Embryonic facial prominence (tissue), 1 donor: Measurements from ENCODE around the gene CEP85.
"Not testable (repeated sequence)": the region's sequence is repeated elsewhere in the genome, so short reads cannot be mapped to it uniquely, and the experiment has no call there.

ENCODE experiments used
- DNase-seq: peaks from one replicate; pipeline ENCODE4 v3.0.0-alpha.2; 2016; ENCODE audit errors: extremely low spot score

Gene CEP85

DNA sequence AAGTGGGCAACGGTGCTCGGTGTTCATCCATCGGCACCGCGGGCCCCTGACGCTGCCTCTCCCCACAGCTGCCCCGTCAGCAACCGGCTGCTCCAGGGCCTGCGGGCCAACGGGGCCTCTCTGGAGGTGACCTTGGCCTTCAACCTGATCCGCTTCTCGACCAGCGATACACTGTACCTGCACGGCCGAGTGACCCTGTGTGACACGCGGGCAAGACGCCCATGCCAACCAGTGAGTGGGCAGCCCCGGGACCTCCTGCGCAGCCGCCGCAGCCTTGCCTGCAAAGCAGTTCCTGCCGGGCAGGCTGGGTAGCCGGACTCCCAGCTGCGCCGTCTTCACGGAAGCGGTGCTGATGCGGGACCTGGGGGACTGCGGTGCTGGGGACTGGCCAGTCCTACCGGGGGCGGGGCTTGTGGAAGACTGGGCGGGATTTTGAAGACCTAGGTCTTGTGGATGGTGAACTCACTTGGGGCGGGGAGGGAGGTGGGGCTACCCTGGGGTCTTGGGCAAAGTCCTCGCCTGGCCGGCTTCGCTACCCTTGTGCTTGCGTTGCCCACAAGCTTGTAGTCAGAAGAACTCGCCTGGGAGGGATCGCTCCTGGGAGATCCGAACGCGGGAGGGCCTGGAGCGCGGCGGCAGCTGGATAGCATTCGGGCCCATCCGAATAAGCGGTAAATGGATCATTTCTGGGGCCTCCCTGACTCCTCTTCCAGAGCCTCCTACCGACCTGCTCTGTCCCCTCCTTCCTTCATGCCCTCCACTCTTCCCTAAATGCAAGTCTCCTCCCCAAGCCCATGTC is 8.8 kb upstream of the CEP85 start:
- no peak for DNase-seq

DNA sequence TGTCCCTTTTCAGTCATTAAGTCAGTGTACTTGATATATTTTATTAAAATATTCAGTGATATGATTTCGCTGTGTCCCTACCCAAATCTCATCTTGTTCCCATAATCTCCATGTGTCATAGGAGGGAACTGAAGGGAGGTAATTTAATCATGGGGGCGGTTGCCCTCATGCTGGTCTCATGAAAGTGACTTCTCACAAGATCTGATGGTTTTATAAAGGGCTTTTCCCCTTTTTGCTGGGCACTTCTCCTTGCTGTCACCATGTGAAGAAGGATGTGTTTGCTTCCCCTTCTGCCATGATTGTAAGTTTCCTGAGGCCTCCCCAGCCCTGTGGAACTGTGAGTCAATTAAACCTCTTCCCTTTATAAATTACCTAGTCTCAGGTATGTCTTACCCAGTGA is 3.3 kb upstream of the CEP85 start:
- not testable (repeated sequence) for DNase-seq

DNA sequence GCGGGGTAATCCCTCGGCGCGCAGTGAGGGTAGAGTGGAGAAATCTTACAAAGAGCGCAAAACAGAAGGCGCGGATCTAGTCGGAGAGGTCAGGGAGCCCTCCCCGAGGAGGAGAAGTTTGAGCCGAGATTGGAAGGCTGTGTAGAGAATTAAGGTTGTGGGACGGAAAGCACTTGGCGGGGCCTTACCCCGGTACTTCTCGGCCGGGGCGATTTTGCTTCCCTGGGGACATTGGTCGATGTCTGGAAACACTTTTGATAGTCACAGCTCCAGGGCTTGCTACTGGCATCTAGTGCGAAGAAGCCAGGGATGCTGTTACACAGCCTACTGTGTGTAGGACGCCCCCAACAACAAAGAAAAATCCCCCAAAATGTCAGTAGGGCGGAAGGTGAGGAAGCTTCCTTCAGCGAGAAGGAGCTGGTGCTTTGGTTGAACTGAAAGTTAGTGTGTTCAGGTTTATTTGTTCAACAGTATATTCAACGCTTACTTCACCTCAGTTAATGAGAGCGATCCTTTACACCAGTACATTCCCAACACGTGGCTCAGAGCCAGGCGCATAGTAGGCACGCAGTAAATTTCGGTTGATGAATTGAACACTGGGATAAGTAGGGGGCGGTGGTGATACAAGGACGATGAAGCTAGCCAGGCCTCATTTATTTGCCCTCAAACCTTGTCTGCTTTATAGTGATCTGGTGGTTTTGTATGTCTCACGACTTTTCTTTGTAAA is 807 bp downstream of the CEP85 start:
- no peak for DNase-seq

DNA sequence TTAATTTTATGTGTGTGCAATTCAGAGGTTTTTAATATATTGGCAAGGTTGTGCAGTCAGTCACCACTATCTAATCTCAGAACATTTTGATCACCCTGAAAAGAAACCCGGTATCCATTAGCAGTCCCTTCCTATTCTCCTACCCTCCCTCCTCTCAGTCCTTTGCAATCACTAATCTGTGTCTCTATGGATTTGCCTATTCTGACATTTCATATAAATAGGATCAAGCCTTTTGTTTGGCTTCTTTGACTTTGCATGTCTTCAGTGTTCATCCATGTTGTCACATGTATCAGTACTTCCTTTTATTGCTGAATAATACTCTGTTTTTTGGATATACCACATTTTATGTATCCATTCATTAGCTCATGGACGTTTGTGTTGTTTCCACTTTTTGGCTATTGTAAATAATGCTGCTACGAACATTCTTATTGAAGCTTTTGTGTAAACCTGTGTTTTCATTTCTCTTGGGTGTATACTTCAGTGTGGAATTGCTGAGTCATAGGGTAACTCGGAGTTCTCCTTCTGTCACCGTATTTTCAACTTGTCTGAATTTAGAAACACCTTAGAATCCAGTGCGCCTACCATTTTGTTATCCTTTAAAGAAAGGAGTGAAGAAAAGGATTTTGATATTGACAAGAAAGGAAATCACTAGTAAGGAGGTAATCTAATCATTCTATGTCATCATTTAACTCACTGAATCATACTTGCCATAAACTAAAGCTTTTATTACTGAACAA is 3.4 kb downstream of the CEP85 start:
- DNase-seq: no peak

DNA sequence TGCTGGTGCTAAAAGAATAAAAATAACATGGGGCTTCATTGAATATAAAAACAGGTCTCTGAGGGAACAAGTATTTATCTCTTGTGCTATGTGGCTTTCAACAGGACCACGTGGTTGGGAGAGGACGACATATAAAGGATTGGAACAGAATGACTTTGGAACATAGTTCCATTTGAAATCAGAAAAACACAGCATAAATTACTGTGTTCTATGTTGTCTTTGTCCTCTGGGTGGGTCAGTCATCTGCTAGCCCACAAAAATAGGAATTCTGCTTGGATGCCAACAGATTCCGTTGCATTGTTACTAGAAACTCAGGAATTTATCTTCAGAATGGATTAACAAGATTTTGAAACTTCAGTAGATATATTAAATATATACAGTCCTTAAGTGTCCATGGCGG is 5.9 kb downstream of the CEP85 start:
- DNase-seq: no peak

DNA sequence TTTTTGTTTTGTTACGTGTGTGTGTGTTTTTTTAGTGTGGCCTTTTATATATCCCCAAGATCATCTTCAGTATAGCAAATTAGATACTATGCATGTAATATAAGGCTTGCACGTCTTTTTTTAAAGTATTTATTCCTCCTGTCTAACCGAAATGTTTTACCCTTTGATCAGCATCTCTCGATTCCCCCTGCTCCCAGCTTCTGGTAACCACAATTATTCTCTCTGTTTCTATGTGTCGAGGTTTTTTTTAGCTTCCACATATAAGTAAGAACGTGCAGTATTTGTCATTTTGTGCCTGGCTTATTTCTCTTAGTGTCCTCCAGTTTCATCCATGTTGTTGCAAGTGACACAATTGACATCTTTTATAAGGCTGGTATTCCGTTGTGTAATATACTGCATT is 18.7 kb downstream of the CEP85 start:
- no peak for DNase-seq

DNA sequence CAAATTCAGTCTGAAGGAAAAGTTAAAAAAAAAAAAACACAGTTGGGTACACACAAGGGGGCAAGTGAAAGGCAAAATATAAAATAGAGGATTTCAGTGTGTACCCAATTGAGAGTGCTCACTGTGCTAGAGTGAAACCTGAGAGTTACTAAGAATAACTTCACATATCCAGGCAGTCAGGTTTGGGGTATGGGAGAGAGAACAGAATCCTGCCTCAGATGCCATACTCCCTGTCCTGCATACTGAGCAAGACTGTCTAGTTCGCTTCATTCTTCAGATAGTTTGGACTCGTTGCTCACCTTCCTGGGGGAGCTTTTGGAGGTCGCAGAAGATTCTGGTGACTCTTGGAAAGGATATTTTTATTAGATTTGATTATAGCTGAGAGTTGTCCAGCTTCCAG is 20.4 kb downstream of the CEP85 start:
- no peak for DNase-seq

DNA sequence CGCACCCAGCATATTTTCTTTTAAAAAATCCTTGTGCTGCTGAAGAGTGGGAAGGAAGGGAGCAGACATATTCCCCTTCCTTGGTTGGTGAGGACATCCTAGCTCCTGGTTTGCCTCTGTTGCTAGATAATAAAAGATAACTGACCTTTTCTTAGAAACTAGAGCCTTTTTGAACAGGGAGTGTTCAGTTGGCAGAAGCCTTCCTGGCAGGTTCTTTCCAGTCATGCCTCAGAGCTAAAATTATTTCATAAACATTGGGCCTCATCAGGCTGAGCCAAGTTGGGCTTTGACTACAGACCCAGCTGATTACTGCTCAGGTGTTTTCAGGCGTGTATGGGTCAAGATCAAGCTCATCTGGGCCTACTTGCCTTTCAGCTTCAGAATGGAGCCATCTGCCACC is 23.2 kb downstream of the CEP85 start:
- DNase-seq: no peak

DNA sequence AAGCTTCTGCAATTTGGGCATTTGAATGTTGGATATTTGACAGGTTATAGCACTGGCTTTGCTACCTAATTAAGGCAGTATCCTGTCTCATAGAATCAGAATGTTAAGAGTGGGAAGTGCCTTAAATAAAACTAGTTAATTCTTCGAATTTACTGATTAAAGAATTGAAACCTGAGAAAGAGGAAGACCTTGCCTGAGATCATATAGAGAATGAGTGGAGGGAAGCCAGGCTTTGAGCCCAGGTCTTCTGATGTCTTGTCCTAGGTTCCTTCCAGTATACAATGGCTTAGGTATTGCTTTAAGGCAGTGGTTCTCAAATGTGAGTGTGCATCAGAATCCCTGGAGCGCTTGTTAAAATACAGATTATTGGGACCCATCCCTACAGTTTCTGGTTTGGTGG is 25.0 kb downstream of the CEP85 start:
- no peak for DNase-seq

DNA sequence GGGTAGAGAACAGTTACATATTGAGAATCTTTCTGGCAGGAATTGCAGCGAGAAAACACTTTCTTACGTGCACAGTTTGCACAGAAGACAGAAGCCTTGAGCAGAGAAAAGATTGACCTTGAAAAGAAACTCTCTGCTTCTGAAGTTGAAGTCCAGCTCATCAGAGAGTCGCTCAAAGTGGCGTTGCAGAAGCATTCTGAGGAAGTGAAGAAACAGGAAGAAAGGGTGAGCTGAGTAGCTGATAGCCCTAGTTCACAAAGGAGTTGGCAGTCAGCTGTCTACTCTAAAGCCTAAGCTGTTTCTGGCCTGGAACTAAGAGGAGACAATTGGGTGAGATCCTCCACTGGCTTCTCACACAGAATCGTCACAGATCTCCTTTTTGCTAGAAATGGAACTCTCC is 25.6 kb downstream of the CEP85 start:
- no peak for DNase-seq

DNA sequence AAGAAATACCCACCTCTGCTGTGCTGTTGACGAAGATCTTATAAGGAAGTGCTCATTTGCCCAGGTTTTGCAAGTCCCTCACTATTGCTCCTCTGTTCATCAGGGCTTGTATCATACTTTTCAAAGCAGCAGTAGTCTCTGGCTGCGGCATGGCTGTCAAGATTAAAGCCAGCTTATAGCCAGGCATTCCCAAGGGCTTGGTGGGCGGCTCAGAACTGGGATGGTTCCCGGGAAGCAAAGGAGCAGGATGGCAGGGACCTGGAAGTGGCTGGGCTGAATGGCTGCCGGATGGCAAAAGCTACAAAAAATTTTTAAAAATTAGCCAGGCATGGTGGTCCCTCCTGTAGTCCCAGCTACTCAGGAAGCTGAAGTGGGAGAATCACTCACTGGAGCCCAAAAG is 29.2 kb downstream of the CEP85 start:
- DNase-seq: no peak

DNA sequence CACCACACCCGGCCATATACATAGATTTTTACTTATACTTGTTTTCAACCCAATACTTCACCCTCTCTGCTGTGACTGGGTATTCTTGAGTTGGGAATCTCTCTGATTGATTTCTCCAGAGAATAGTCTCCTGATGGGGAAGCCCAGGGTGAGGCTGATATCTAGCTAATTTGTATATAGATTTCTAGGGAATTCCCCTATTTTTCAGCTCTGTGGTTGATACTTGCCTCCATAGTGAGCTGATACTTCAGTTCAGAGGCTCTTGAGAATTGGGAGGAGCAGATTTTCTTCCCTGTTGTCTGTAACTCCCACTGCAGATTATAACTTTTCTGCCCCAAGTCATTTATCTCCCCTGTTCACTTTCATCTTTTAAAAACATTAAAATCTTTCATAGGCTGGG is 31.4 kb downstream of the CEP85 start:
- no peak for DNase-seq

DNA sequence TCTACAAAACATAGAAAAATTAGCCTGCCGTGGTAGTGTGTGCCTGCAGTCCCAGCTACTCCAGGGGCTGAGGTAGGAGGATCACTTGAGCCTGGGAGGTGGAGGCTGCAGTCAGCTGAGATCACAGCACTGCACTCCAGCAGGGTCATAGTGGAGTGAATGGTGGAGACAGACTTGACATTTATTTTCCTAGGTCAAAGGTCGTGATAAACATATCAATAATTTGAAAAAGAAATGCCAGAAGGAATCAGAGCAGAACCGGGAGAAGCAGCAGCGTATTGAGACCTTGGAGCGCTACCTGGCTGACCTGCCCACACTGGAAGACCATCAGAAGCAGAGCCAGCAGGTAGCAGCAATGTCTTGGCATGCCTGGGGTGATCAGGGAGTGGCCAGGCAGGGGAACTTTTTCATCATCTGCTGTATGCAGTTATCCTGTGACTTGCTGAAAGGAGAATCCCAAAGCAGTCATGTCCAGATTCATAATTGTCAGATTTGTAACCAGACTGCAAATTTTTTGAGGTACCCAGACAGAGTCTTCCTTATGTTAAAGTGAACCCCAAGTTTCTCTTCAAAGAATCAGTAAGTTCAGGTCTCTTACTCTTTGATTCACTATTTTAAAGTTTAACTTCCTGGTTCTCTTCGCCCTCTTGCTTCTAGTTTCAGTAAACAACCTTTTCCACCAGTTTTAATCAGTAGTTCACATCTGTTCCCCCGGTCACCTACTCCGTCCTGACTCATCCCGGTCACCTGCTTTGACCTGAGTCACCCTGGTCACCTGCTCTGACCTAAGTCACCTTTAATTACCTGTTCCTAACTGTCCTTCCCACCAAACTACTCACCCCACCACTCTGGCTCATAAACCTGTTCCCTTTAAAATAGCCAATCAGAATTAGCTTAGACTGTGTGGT is 34.5 kb downstream of the CEP85 start:
- DNase-seq: no peak

DNA sequence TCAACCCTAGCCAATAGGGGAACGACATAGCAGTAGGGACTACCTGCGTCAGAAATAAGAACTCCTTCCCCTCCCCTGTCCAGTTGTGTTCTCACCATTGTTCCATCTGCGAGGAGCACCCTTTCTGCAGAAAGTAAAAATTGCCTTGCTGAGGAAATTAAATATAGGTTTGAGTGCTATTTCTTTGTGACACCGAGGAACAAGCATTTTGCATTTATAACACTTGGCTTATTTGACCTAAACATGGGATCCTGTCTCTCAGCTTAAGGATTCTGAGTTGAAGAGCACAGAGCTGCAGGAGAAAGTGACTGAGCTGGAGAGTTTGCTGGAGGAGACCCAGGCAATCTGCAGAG is 35.2 kb downstream of the CEP85 start:
- no peak for DNase-seq

DNA sequence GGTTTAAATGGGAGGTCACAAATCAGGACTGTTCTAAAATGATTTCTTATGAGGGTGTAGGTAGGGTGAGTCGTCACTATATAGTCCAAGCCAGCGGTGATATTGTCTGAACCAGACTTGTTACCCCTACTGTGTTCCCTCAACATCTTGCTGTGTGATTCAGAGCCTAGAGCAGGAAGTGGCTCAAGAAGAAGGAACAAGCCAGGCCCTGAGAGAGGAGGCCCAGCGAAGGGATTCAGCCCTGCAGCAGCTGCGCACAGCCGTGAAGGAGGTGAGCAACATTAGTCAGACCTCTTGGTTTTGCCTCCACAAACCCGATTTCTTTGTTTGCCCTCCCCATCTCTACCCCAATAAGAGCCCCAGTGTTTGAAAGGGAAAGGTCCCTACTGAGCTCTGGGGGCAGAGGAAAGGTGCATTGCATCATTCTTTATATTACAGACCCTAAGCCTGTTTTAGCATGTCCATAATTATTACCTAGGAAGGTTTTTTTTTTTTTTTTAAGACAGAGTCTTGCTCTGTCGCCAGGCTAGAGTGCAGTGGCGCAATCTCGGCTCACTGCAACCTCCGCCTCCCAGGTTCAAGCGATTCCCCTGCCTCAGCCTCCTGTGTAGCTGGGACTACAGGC is 40.9 kb downstream of the CEP85 start:
- DNase-seq: no peak

DNA sequence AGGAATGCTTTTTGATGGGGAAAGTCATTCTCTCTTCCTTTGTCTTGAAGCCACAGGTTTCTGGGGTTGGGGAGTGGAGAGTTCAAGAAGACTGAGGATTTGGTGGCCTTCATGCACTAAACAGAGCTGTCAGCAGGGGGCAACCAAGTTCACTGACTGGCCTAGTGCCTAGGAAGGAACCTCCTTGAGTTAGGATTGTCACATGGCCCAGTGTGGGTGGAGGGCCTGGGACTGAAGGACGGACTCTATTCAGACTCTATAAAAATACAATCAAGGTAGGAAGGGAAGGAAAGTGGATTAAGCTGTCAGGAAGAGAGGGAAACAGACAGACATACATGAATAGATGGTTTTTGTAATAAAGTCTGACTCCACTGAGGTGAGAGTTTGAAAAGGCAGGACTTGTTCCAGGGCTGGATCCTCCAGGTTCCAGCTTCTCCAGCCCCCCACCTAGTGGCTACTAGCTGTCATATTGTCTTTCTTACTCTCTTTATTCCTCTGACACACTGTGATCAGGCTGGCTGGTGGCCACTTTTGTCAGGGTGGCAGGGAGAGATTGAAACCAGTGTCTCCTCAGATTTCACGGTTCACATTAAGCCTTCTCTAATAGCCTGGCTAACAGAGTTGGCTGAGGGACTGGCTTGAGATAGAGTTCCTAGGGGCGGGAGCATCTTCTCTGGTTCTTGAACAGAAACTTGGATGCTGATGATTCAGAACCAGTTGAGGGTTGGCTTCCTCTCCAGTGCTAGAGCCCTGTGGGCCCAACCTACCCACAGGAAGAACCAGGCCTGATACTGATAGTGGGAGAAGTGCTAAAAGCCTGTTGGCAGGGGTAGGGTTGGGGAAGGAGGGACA is 41.8 kb downstream of the CEP85 start:
- no peak for DNase-seq

DNA sequence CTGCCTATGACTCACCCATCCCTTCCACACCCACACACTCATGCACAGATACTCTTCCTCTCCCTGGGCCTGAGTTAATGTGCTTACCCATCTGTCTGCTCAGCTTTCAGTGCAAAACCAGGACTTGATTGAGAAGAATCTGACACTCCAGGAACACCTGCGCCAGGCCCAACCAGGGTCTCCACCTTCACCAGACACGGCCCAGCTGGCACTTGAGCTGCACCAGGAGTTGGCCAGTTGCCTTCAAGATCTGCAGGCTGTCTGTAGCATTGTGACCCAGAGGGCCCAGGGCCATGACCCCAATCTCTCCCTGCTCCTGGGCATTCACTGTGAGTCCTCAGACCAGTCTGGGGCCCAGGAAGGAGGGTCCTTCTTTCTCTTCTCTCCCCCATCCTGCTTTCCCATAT is 42.4 kb downstream of the CEP85 start:
- no peak for DNase-seq

DNA sequence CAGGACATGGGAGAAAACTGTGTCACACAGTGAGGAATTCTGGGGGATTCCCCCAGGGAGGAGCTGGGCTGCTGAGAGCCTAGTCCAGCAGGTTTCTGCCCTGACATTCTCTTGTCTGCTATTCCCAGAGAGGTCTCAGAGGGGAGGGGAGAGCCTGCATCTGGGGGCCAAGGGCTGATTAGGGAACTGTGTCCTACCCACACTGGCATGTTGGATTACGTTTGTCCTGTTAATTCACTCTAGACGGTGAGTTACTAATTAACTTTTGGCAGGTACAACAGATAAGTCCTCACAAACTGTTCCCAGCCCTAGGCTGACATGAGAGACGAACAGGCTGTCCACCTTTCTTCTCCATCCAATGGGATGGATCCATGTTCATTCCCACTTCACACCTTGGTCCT is 43.3 kb downstream of the CEP85 start:
- DNase-seq: no peak

DNA sequence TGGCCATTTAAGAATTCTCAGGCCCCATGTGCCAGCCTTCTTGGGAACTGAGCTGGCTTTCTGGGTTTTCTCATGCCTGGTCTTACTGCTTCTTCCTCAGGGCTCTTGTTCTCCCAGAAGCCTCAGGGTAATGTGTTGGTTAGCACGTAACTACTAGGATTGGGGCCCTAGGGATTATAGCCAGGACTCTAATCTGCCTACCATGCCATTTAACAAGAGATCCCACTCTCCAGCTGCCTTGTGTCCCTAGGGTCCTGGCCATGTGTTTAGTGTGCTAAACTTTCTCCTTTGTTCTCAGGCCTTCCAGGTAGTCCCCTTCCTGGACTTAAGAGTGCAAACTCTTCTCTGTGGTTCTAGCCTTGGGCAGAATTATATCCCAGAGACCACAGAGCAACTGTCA is 43.7 kb downstream of the CEP85 start:
- DNase-seq: no peak

DNA sequence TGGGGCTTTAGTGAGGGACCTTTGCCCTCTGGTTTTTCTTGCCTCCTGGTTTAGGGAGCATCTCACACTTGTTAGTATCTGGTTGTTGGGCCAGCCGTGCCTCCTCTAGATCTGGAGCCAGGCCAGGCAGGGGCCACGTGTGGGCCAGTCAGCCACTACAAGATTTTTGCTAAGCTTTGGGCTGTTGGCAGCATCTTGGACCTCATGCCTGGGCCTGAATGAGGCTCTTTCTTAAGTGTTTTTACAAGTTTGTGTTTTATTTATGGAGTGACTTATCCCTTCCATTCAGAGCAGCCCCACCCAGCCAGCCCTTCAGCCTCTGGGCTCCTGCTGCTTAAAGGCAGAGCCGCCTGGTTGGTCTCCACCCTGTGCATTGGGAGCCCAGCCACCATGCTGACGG is 44.3 kb downstream of the CEP85 start:
- DNase-seq: no peak
